HPDE6-E6E7 (cell line): ENCODE data around the gene AKAP8L.
"Not testable (repeated sequence)": the region's sequence is repeated elsewhere in the genome, so short reads cannot be mapped to it uniquely, and the experiment has no call there.

Experiments
- DNase-seq: peaks from one replicate; pipeline ENCODE4 v3.0.0; 2011; ENCODE audit warnings: missing footprints; ENCODE audit errors: extremely low spot score

AKAP8L gene

GRCh38 chr19:15381864-15382263 lies 36.9 kb downstream of the AKAP8L start:
- DNase-seq, result no peak

- no peak for DNase-seq
Observed at GRCh38 chr19:15381429-15381828, 37.4 kb downstream of the AKAP8L start.

GRCh38 chr19:15379999-15380647 lies 38.7 kb downstream of the AKAP8L start:
- DNase-seq, result peak; percentile 47

- peak; percentile 96 for DNase-seq
Observed at GRCh38 chr19:15379083-15379998, 39.4 kb downstream of the AKAP8L start, which contains the start of gene AKAP8. TSS of gene AKAP8 (minus strand) at chr19:15379787. CDS start at chr19:15379731, 56 bp downstream.

GRCh38 chr19:15378534-15379082 lies 40.2 kb downstream of the AKAP8L start:
- peak; percentile 37 for DNase-seq

GRCh38 chr19:15374796-15375440 lies 43.9 kb downstream of the AKAP8L start:
- no peak for DNase-seq

- no peak for DNase-seq
Observed at GRCh38 chr19:15374105-15374651, 44.6 kb downstream of the AKAP8L start.

GRCh38 chr19:15373644-15374043 lies 45.1 kb downstream of the AKAP8L start:
- no peak for DNase-seq

- DNase-seq, result no peak
Observed at GRCh38 chr19:15372891-15373301, 45.9 kb downstream of the AKAP8L start.

- no peak for DNase-seq
Observed at GRCh38 chr19:15372470-15372869, 46.3 kb downstream of the AKAP8L start.

- no peak for DNase-seq
Observed at GRCh38 chr19:15371786-15372380, 46.9 kb downstream of the AKAP8L start.

GRCh38 chr19:15371119-15371518 lies 47.7 kb downstream of the AKAP8L start:
- DNase-seq, result no peak

- no peak for DNase-seq
Observed at GRCh38 chr19:15369594-15369891, 49.2 kb downstream of the AKAP8L start.

GRCh38 chr19:15368798-15369593 lies 49.8 kb downstream of the AKAP8L start:
- no peak for DNase-seq

- DNase-seq, result no peak
Observed at GRCh38 chr19:15368051-15368632, 50.6 kb downstream of the AKAP8L start.

- no peak for DNase-seq
Observed at GRCh38 chr19:15367439-15367838, 51.3 kb downstream of the AKAP8L start.

GRCh38 chr19:15365264-15365663 lies 53.5 kb downstream of the AKAP8L start:
- DNase-seq, result no peak

GRCh38 chr19:15363791-15364190 lies 55.0 kb downstream of the AKAP8L start:
- not testable (repeated sequence) for DNase-seq

GRCh38 chr19:15363048-15363447 lies 55.7 kb downstream of the AKAP8L start:
- DNase-seq, result not testable (repeated sequence)

- DNase-seq, result not testable (repeated sequence)
Observed at GRCh38 chr19:15360015-15360414, 58.8 kb downstream of the AKAP8L start.
